GM19023 (cell line): Measurements from ENCODE around the gene SPATA31D1.
"Not testable (repeated sequence)": the region's sequence is repeated elsewhere in the genome, so short reads cannot be mapped to it uniquely, and the experiment has no call there.

Experiments
- ATAC-seq: cut with Tn5 transposase; IDR thresholded peaks from one replicate; pipeline ENCODE4 v1.9.1; 2021; ENCODE audit warnings: mild to moderate bottlenecking, moderate library complexity; ENCODE audit not compliant: unreplicated experiment

Gene SPATA31D1

GRCh38 chr9:81988472-81988871, at the start of gene SPATA31D1:
SPATA31D1 (plus strand) TSS chr9:81988772; CDS start chr9:81988819, 47 bp downstream.
- not testable (repeated sequence) for ATAC-seq

GRCh38 chr9:81943393-81943792, 45.2 kb upstream of the SPATA31D1 start, which contains the start of gene SPATA31D3:
SPATA31D3 (plus strand) TSS chr9:81943500; CDS start chr9:81943586, 86 bp downstream.
- not testable (repeated sequence) for ATAC-seq

- not testable (repeated sequence) for ATAC-seq
Measured at GRCh38 chr9:81948650-81949049, 39.9 kb upstream of the SPATA31D1 start.

GRCh38 chr9:81953096-81953495, 35.5 kb upstream of the SPATA31D1 start:
- ATAC-seq: no peak

- ATAC-seq: no peak
Measured at GRCh38 chr9:81955625-81956024, 32.9 kb upstream of the SPATA31D1 start.

GRCh38 chr9:81964218-81965171, 24.1 kb upstream of the SPATA31D1 start:
- ATAC-seq: peak; percentile 45

DNA sequence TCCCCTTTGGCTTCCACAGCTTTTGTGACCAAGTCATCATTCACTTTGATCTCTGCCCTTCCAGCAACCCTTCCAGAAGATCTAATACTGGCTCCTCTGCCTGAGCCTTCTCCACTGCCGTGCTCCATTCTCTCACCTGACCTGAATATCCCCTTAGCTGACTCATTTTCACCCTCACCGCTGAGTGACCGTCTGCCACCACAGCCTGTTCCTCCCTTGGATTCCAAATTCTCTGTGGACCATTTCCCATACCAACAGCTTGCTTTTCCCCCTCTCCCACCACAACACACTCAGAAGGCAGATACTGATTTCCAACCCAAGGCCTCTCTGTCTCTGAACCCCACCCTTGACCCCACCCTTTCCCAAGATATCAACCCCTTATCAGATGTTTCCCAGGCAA, 20.5 kb upstream of the SPATA31D1 start:
- no peak for ATAC-seq

GRCh38 chr9:81969971-81970370, 18.6 kb upstream of the SPATA31D1 start:
- no peak for ATAC-seq

DNA sequence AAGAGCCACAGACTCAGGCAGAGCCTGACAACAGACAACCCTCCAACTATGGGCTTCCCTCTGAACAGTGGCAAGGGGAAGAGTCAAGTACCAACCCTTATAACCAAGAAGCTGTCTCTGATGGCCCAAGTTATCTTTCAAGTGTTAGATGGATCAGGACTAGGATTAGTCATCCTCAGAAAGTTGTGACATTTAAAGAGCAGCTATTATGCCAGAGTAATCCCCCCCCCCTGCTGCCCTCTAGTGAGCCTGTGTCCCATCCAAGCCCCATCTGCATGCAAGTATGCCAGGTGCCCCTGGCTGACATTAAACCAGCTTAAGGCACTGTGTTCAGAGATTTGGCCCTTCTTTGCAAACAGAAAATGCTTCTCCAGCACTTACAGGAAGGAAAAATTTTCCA, 16.8 kb upstream of the SPATA31D1 start:
- ATAC-seq: no peak

- ATAC-seq: no peak
Measured at GRCh38 chr9:81974764-81975163, 13.8 kb upstream of the SPATA31D1 start.

DNA sequence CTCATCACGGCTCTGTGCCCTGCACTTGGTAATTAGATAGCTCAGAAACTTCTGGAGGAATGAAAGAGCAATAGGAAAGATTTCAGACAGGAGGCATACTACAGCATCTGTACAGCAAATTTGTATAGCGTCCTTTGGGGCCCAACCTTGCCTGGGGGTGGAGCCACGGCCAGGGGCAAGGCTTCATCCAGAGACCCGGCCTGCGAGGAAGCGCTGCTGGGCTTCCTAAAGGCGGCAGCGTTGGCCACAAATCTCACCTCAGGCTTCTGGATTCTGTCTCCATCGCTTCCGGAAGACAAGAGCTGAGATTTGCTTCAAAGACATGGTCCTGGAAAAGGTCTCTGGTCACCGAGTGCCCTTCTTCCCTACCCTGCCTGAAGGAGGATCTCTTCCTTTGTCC, 12.2 kb upstream of the SPATA31D1 start:
- ATAC-seq: no peak

- peak; percentile 85 for ATAC-seq
Measured at GRCh38 chr9:81979196-81979595, 9.4 kb upstream of the SPATA31D1 start.

DNA sequence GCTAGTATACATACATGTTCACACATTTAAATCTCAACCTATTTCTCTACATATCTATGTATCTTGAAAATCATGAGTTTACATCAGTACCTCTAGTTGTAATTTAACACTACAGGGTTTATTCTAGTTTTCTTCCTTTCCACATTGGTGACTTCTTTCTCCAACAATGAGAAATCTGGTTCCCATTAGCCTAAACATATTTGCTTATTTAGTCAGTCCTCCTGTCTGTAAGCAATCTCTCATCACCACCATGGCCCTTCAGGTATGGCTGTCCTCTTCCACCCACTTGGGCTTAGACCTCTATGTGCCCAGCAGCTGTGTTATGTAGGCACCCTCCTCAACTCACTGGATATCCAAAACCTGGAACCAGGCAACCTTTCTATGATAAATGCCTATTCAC, 8.0 kb upstream of the SPATA31D1 start:
- no peak for ATAC-seq

DNA sequence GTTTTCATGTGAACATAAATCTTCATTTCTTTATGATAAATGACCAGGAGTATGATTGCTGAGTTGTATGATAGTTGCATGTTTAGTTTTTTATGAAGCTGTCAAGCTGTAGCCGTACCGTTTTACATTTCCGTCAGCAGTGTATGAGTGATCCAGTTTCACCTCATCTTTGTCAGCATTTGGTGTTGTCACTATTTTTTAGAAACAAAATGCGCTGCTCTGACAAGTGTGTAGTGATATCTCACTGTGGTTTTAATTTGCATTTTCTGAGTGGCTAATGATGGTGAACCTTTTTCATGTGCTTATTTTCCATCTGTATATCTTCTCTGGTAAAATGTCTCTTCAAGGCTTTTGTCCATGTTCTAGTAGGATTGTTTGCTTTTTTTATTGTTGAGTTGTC, 6.7 kb upstream of the SPATA31D1 start:
- ATAC-seq: no peak

DNA sequence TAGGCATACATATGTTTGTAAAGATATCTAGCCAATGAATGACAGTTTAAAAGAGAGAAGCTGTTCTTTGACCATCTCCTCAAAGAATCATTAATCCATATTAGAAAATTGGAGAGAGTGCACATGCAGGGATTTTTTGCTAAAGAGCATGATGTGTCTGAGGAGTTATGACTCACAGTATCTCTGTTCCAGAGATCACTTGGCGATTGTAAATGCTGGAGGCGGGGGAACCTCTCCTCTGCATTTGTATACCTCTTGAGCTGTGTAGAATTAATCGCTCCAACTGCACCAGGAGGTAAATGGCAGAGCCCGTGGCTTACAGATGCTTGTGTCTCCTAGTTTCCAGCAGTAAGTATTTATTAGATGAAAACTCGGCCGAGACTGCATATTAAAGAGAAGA, 3.6 kb upstream of the SPATA31D1 start:
- ATAC-seq: no peak

DNA sequence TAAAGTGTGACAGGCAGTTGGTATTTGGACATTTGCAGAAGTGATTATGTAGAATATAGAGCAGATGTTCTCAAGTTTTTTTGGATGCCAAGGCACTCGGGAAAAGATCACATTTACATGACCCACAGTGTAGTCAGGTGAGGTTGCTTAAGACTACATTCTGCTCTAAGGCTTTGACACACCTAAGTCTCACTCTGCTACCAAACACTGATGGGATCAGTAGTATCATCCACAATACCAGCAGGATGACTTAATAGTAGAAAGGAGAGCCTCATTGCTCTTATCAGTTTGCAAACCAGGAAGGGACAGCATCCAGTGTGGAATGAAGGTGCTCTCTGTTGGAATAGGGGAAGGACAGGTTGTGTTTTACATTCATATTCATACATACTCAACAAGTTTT, 2.5 kb upstream of the SPATA31D1 start:
- no peak for ATAC-seq

GRCh38 chr9:81989700-81990099, 1.1 kb downstream of the SPATA31D1 start:
- ATAC-seq: no peak

GRCh38 chr9:81993656-81994055, 5.1 kb downstream of the SPATA31D1 start:
- ATAC-seq: no peak

DNA sequence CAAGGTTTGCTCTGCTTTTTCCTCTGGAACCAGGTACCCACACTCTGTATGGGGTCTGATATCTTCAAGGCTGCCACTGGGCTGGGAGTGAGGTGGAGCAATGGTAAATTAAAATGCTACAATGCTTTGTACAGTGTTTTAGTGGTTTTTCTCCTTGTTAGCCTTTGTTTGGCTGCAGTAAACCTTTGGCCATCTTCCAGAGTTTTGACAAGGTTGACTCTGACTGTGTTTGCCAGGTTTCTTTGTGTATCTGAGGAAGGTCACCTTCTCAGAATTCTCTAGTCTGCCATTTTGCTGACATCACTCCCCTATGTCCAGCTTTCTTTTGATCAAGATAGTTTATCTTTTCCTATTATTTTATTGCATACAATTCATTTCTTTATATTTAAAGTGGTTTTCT, 11.2 kb downstream of the SPATA31D1 start:
- no peak for ATAC-seq

GRCh38 chr9:82010711-82011110, 22.1 kb downstream of the SPATA31D1 start:
- no peak for ATAC-seq

DNA sequence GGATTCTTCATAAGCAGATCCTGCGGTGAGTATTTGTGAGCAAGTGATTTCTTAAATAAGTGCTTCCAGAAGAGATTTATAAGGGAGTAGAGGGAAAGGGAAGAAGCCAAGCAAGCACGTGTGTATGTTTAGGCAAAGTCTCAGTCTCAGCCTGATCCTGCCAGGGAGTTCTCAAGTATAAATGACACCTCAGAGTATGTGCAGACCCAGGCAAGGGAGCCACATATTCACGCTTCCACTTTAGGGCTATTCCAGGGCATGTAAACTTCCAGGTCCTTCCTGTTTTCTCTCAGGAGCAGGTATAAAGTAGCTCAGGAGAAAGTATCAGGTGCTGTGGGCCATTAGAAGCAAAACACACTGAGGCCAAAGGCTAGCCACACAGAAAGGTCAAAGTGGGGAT, 22.6 kb downstream of the SPATA31D1 start:
- no peak for ATAC-seq

GRCh38 chr9:82012276-82012675, 23.7 kb downstream of the SPATA31D1 start:
- no peak for ATAC-seq
